ENCODE data around the gene KLRC3.
"Not testable (repeated sequence)": the region's sequence is repeated elsewhere in the genome, so short reads cannot be mapped to it uniquely, and the experiment has no call there.

The KLRC3 gene

GRCh38 chr12:10369557-10370415 lies 50.6 kb downstream of the KLRC3 start:
- DNase-seq (ENCODE audit: low read depth): no peak
- H3K4me3 ChIP-seq (ENCODE audit: control insufficient read depth, low read depth, low read length): no peak overlapping the region
- TF ChIP-seq CTCF (conservative IDR thresholded peaks at IDR 0.05; ENCODE audit: control insufficient read depth, insufficient read depth, low read depth, low read length): no peak

GRCh38 chr12:10368206-10369171 lies 51.9 kb downstream of the KLRC3 start:
- no peak for TF ChIP-seq CTCF (conservative IDR thresholded peaks at IDR 0.05; ENCODE audit: control insufficient read depth, insufficient read depth, low read depth, low read length)
- DNase-seq (ENCODE audit: low read depth): no peak
- no peak overlapping the region for H3K4me3 ChIP-seq (ENCODE audit: control insufficient read depth, low read depth, low read length)

GRCh38 chr12:10367714-10368113 lies 52.7 kb downstream of the KLRC3 start:
- H3K4me3 ChIP-seq (ENCODE audit: control insufficient read depth, low read depth, low read length); DNase-seq (ENCODE audit: low read depth): not testable (repeated sequence)

- peak; percentile 43 for TF ChIP-seq CTCF (conservative IDR thresholded peaks at IDR 0.05; ENCODE audit: control insufficient read depth, insufficient read depth, low read depth, low read length)
- peak; percentile 59 for DNase-seq (ENCODE audit: low read depth)
- no peak overlapping the region for H3K4me3 ChIP-seq (ENCODE audit: control insufficient read depth, low read depth, low read length)
These were observed 53.5 kb downstream of the KLRC3 start for GRCh38 chr12:10366875-10367274.

GRCh38 chr12:10365696-10366405 lies 54.5 kb downstream of the KLRC3 start:
- TF ChIP-seq CTCF (conservative IDR thresholded peaks at IDR 0.05; ENCODE audit: control insufficient read depth, insufficient read depth, low read depth, low read length): no peak
- H3K4me3 ChIP-seq (ENCODE audit: control insufficient read depth, low read depth, low read length): peak overlapping the region; percentile 77
- no peak for DNase-seq (ENCODE audit: low read depth)

- peak; percentile 83 for DNase-seq (ENCODE audit: low read depth)
- H3K4me3 ChIP-seq (ENCODE audit: control insufficient read depth, low read depth, low read length): peak overlapping the region; percentile 77
- TF ChIP-seq CTCF (conservative IDR thresholded peaks at IDR 0.05; ENCODE audit: control insufficient read depth, insufficient read depth, low read depth, low read length): no peak
These were observed 55.4 kb downstream of the KLRC3 start for GRCh38 chr12:10364815-10365622.
